ENCODE results near the gene SH3RF3. TPM values are rescaled to one million over a fixed set of nuclear protein-coding genes. Genes with fewer than 3 reads are reported as not detected.

The SH3RF3 gene
- total and polyA plus RNA-seq, 9 of the 15 experiments (the other 6 are each of a cell fraction or from before 2014, with no cell fraction given): 0.02 TPM; not detected in 8

GRCh38 chr2:109316091-109316490 lies 187.1 kb downstream of the SH3RF3 start:
- 6% methylated on average over 2 of the region's 2 CpGs for WGBS (ENCODE audit: insufficient coverage, low coverage, missing lambda C conversion rate)
- no peak overlapping the region for H3K9ac ChIP-seq (ENCODE audit: insufficient read depth in 1 of 2, low read depth in 2 of 2, low read length in 2 of 2)
- intact Hi-C loops (cut with micrococcal nuclease) (no loop called here), in situ Hi-C loops (cut with MboI) (no loop called here)
- H3K4me3 ChIP-seq: no peak overlapping the region
- ChIA-PET CTCF (ENCODE audit: low intra/inter-chr PET ratio) (no interaction called here), POLR2A (no interaction called here)
- H3K9me1 ChIP-seq (ENCODE audit: control insufficient read depth, insufficient read depth, low read length): peaks cover 2% of the 10 kb centered on the region
- H3K4me1 ChIP-seq (replicated peaks in 1 of 2; ENCODE audit: control insufficient read depth in 2 of 2, insufficient read depth in 2 of 2, low read length in 2 of 2): no peaks in the 10 kb centered on the region
- H3K9me3 ChIP-seq (replicated peaks; ENCODE audit: control insufficient read depth, insufficient read depth, low read depth, low read length): no peaks in the 10 kb centered on the region
- no peak for DNase-seq (ENCODE audit: extremely low read depth in 1 of 4, low spot score in 3 of 4)
- H4K20me1 ChIP-seq (replicated peaks; ENCODE audit: control insufficient read depth, insufficient read depth, low read length): peaks cover 15% of the 10 kb centered on the region; the same call in 1 of the 2 replicates
- H2AFZ ChIP-seq (ENCODE audit: low read depth, low read length): no peak overlapping the region
- no peak overlapping the region for H3K4me2 ChIP-seq (ENCODE audit: insufficient read depth, low read length)
- TF ChIP-seq NELFE (IDR thresholded peaks at IDR 0.05; ENCODE audit: insufficient read depth, insufficient read length) (no peak), GTF2A2 (tag; IDR thresholded peaks at IDR 0.05) (no peak), RBM22 (IDR thresholded peaks at IDR 0.05; ENCODE audit: low read depth, low read length, poor library complexity, severe bottlenecking) (no peak), HNRNPUL1 (IDR thresholded peaks at IDR 0.05; ENCODE audit: low read length) (no peak), ZNF407 (IDR thresholded peaks at IDR 0.05; ENCODE audit: low read depth) (no peak), ZNF512 (tag; IDR thresholded peaks at IDR 0.05) (no peak)
- TF ChIP-seq, protein P1, sequence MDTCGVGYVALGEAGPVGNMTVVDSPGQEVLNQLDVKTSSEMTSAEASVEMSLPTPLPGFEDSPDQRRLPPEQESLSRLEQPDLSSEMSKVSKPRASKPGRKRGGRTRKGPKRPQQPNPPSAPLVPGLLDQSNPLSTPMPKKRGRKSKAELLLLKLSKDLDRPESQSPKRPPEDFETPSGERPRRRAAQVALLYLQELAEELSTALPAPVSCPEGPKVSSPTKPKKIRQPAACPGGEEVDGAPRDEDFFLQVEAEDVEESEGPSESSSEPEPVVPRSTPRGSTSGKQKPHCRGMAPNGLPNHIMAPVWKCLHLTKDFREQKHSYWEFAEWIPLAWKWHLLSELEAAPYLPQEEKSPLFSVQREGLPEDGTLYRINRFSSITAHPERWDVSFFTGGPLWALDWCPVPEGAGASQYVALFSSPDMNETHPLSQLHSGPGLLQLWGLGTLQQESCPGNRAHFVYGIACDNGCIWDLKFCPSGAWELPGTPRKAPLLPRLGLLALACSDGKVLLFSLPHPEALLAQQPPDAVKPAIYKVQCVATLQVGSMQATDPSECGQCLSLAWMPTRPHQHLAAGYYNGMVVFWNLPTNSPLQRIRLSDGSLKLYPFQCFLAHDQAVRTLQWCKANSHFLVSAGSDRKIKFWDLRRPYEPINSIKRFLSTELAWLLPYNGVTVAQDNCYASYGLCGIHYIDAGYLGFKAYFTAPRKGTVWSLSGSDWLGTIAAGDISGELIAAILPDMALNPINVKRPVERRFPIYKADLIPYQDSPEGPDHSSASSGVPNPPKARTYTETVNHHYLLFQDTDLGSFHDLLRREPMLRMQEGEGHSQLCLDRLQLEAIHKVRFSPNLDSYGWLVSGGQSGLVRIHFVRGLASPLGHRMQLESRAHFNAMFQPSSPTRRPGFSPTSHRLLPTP (IDR thresholded peaks at IDR 0.05; ENCODE audit: borderline replicate concordance, extremely low read depth, insufficient read length): no peak
- no peak overlapping the region for H3K27ac ChIP-seq (ENCODE audit: extremely low read depth, low read depth, low read length)
- FAIRE-seq: no peak
- ATAC-seq: no peak
- peaks cover 8 to 45% of the 10 kb centered on the region in 2 experiments; a peak in 4 of 5 replicates for H3K27me3 ChIP-seq (ENCODE audit: control insufficient read depth in 2 of 2, insufficient read depth in 2 of 2, low read length in 2 of 2)
- H3K79me2 ChIP-seq (ENCODE audit: control insufficient read depth, insufficient read depth, low read length): no peaks in the 10 kb centered on the region
- BruUV-seq (replicated peaks): no TSS peak
- no peaks in the 10 kb centered on the region for H3K36me3 ChIP-seq (ENCODE audit: control insufficient read depth, insufficient read depth, low read length)
